Tibial nerve (tissue), 4 donors: Measurements from ENCODE around the gene SDHD. TPM values are rescaled to one million over a fixed set of nuclear protein-coding genes. Genes with fewer than 3 reads are reported as not detected.

Source experiments
- DNase-seq, 2 donors: peaks; one replicate each; pipeline ENCODE4 v3.0.0-alpha.2; 2019; ENCODE audit warnings: low spot score in 2 of 2
- H3K27ac ChIP-seq, 4 donors: fragments of 200-600 bp; sonication (generic) in 3 of 4; one replicate each; pipeline ENCODE4 v1.5.1; 2017 to 2019; ENCODE audit warnings: mild to moderate bottlenecking in 1 of 4
- H3K27me3 ChIP-seq, 2 donors: fragments of 200-600 bp; sonication (generic) in 1 of 2; one replicate each; pipeline versions ENCODE4 v1.5.1 to v1.6.0; 2017 to 2019
- H3K36me3 ChIP-seq, 3 donors: fragments of 200-600 bp; sonication (generic); one replicate each; pipeline ENCODE4 v1.5.1; 2018 to 2019
- H3K4me1 ChIP-seq, 4 donors: fragments of 200-600 bp; sonication (generic) in 3 of 4; one replicate each; pipeline ENCODE4 v1.5.1; 2017 to 2019
- H3K4me3 ChIP-seq, 4 donors: fragments of 200-600 bp; sonication (generic) in 3 of 4; one replicate each; pipeline ENCODE4 v1.5.1; 2017 to 2019; ENCODE audit warnings: mild to moderate bottlenecking in 1 of 4, moderate library complexity in 1 of 4
- H3K9me3 ChIP-seq, 4 donors: fragments of 200-600 bp; sonication (generic) in 3 of 4; one replicate each; pipeline ENCODE4 v1.5.1; 2017 to 2019
- CTCF ChIP-seq, 5 experiments: fragments of 200-600 bp in 3 of 5; fragments of 450-650 bp in 2 of 5; sonication (generic) in 3 of 5; IDR thresholded peaks; one replicate each; pipeline ENCODE4 v1.5.1; 2016 to 2019; ENCODE audit warnings: antibody characterized with exemption in 5 of 5, mild to moderate bottlenecking in 3 of 5, moderate library complexity in 2 of 5
- EP300 ChIP-seq, 2 donors: sonication (generic); formaldehyde crosslinking; IDR thresholded peaks; one replicate each; pipeline ENCODE4 v1.6.1; 2017; ENCODE audit warnings: antibody characterized with exemption in 2 of 2, mild to moderate bottlenecking in 1 of 2
- POLR2A ChIP-seq, 2 donors: fragments of 450-650 bp; IDR thresholded peaks; one replicate each; pipeline ENCODE4 v1.6.1; 2017; ENCODE audit warnings: antibody characterized with exemption in 2 of 2, mild to moderate bottlenecking in 2 of 2, moderate library complexity in 2 of 2
- WGBS, 2 donors: methylation state at CpG; one replicate each; pipeline ENCODE4 v1.1.5; 2018; 5-methylcytosine and 5-hydroxymethylcytosine counted together
- total RNA-seq, 4 donors: library from RNA; depleted of rRNA; stranded (reverse); fragments of >200 nt; gene quantifications; one replicate each; pipeline ENCODE4 v1.1.0, GENCODE V29; 2016

SDHD gene
- total RNA-seq, 4 donors from 2014 or later: 69.5 to 103 (median 88.3) TPM

GRCh38 chr11:112057170-112057569, 29.5 kb upstream of the SDHD start:
- Histone ChIP-seq H3K27me3 (no peaks in the 10 kb centered on the region), H3K4me3 (no peak overlapping the region), H3K4me1 (no peaks in the 10 kb centered on the region), H3K36me3 (peaks cover 0 to 82% (median 16%) of the 10 kb centered on the region in 3 donors), H3K27ac (no peak overlapping the region), H3K9me3 (no peaks in the 10 kb centered on the region)
- 84 to 88% methylated on average over 4 of the region's 4 CpGs for WGBS, 2 donors
- no peak for DNase-seq
- TF ChIP-seq EP300 (IDR thresholded peaks at IDR 0.05) (no peak), CTCF (IDR thresholded peaks at IDR 0.05) (no peak), POLR2A (IDR thresholded peaks at IDR 0.05) (no peak)

- whole genome bisulfite sequencing, 2 donors: 72 to 91% methylated on average over 1 of the region's 1 CpG
- Histone ChIP-seq H3K27me3 (no peaks in the 10 kb centered on the region), H3K36me3 (peaks cover 0 to 81% (median 10%) of the 10 kb centered on the region in 3 donors), H3K27ac (no peak overlapping the region), H3K9me3 (no peaks in the 10 kb centered on the region), H3K4me1 (no peaks in the 10 kb centered on the region), H3K4me3 (no peak overlapping the region)
- no peak for TF ChIP-seq POLR2A (IDR thresholded peaks at IDR 0.05)
- DNase-seq: no peak
Measured at GRCh38 chr11:112058103-112058502, 28.6 kb upstream of the SDHD start.

- no peaks in the 10 kb centered on the region for H3K4me1 ChIP-seq
- peaks cover 0 to 54% (median 6%) of the 10 kb centered on the region in 3 donors for H3K36me3 ChIP-seq
- no peak for DNase-seq
- no peaks in the 10 kb centered on the region for H3K9me3 ChIP-seq
- no peak overlapping the region for H3K27ac ChIP-seq
- TF ChIP-seq EP300 (IDR thresholded peaks at IDR 0.05) (no peak), POLR2A (IDR thresholded peaks at IDR 0.05) (no peak), CTCF (IDR thresholded peaks at IDR 0.05) (no peak)
- no peaks in the 10 kb centered on the region for H3K27me3 ChIP-seq
- WGBS, 2 donors: 75 to 78% methylated on average over 1 of the region's 1 CpG
- H3K4me3 ChIP-seq: no peak overlapping the region
Measured at GRCh38 chr11:112062923-112063322, 23.8 kb upstream of the SDHD start.

- H3K27ac ChIP-seq: peak within 1 kb of the TSS; percentile 73 to 93 (median 90)
- WGBS, 2 donors: 0 to 1% methylated on average over 34 to 39 of the region's 43 CpGs
- TF ChIP-seq EP300 (IDR thresholded peaks at IDR 0.05) (peak in 1 of 2 donors; percentile 84), POLR2A (IDR thresholded peaks at IDR 0.05) (peak; percentile 32 to 33), CTCF (IDR thresholded peaks at IDR 0.05) (peak in 3 of 5 experiments; percentile 11 to 54 (median 38))
Measured at GRCh38 chr11:112073941-112074811, 12.5 kb upstream of the SDHD start, which contains the start of the genes NKAPD1 and PIH1D2. TSS of gene NKAPD1 (plus strand) at chr11:112074299. CDS start at chr11:112075575, 1,276 bp downstream. TSS of gene PIH1D2 (minus strand) at chr11:112074017. CDS start at chr11:112073174, 843 bp downstream.

GRCh38 chr11:112082729-112083128, 3.9 kb upstream of the SDHD start:
- Histone ChIP-seq H3K9me3 (no peaks in the 10 kb centered on the region), H3K27me3 (no peaks in the 10 kb centered on the region), H3K4me1 (peaks cover 0 to 22% (median 12%) of the 10 kb centered on the region in 4 donors), H3K36me3 (peaks cover 0 to 71% (median 15%) of the 10 kb centered on the region in 3 donors), H3K4me3 (no peak overlapping the region), H3K27ac (no peak overlapping the region)
- 74 to 76% methylated on average over 4 of the region's 4 CpGs for WGBS, 2 donors
- DNase-seq: no peak
- no peak for TF ChIP-seq POLR2A (IDR thresholded peaks at IDR 0.05)
- no peak for TF ChIP-seq CTCF (IDR thresholded peaks at IDR 0.05)
- no peak for TF ChIP-seq EP300 (IDR thresholded peaks at IDR 0.05)

More at GRCh38 chr11:112073941-112074811, 12.5 kb upstream of the SDHD start, which contains the start of the genes NKAPD1 and PIH1D2:
- peak; percentile 50 to 78 for DNase-seq
- Histone ChIP-seq H3K4me3 (peak within 1 kb of the TSS; percentile 60 to 98 (median 76)), H3K9me3 (no peaks in the 10 kb centered on the region), H3K4me1 (peaks cover 0 to 33% (median 10%) of the 10 kb centered on the region in 4 donors), H3K36me3 (peaks cover 0 to 37% (median 12%) of the 10 kb centered on the region in 3 donors), H3K27me3 (no peaks in the 10 kb centered on the region)
